GM19372 (cell line): Measurements from ENCODE around the gene NDST1.

Experiments used
- ATAC-seq: cut with Tn5 transposase; IDR thresholded peaks from one replicate; pipeline ENCODE4 v1.9.1; 2021; ENCODE audit warnings: mild to moderate bottlenecking, low read depth, moderate library complexity; ENCODE audit not compliant: unreplicated experiment

NDST1 gene

DNA sequence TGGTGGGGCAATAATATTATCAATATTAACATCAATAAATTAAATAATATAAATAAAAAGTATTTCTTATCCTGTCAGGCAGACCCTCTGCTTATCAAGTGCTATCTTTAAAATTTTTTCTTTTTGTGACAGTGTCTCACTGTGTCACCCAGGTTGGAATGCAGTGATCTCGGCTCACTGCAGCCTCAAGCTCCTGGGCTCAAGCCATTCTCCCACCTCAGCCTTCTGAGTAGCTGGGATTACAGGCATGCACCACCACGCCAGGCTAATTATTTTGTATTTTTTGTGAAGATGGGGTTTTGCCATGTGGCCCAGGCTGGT, 53.2 kb downstream of the NDST1 start:
- no peak for ATAC-seq

DNA sequence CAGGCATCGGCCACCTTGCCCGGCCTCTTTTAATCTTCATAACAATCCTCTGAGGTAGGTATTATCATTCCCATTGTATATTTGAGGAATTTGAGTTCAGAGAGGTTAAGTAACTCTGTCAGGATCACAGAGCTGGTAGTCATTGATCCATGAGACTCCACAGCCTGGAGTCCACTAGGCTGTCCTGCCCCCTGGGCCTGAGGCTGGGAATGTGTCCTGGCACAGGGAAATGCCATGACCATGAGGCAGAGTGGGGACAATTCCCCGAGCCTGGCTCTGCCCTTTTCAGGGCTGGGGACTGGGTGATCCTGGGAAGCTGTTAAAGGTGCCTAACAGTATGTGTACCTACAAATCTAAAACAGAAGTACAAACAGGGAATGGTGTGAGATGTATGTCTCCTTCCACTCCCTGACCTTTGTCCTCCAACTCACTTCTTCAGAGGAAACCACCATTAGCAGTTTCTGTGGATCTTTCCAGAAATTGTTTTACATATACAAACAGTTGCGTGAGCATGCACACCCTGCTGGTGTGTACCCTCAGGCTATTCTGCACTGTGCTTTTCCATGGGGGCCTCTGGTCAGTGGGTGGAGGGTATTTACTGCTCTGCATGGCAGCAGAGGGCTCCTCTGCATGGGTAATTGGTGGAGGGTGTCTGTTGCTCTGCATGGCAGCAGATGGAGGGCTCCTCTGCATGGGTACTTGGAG, 53.8 kb downstream of the NDST1 start:
- no peak for ATAC-seq

DNA sequence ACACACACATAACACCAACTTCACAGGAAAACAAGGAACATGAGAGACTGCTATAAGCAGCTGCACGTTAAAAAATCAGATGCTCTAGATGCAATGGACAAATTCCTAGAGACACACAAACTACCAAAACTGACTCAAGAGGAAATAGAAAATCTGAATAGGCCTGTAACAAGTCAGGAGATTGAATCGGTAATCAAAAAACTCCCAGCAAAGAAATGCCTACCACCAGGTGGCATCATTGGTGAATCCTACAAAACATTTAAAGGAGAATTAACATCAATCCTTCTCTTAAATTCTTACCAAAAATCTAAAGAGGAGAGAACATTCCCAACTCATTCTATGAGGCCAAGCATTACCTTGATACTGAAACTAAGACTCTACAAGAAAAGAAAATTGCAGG, 54.9 kb downstream of the NDST1 start:
- ATAC-seq: no peak

DNA sequence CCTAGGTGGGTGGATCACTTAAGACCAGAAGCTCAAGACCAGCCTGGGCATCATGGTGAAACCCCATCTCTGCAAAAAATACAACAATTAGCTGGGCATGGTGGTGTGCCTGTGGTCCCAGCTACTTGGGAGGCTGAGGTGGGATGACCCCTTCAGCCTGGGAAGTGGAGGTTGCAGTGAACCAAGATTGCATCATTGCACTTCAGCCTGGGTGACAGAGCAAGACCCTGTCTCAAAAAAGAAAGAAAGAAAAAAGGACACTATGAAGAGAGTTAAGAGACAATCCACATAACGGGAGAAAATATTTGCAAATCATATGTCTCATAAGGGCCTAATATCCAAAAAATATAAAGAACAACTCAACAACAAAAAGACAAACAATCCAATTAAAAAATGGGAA, 57.9 kb downstream of the NDST1 start:
- no peak for ATAC-seq

DNA sequence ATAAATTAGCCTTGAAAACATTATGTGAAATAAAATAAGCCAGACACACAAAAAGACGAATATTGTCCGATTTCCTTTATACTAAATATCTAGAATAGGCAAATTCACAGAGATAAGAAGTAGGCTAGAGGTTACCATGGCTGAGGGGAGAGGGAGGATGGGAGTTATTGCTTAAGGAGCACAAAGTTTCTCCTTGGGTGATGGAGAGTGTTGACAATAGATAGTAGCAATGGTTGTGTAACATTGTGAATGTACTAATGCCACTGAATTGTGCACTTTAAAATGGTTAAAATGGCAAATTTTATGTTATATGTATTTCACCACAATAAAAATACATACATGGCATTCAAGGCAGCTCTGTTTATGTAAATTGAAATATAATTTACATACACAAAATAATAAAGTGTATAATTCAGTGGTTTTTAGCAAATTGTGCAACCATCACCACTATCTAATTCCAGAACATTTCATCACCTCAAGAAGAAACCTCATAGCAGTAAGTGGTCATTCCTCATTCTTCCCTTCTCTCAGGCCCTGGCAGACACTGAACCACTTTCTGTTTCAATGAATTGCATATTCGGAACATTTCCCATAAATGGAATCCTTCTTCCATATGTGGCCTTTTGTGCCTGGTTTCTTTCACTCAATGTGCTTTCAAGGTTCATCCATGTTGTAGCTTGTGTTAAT, 59.2 kb downstream of the NDST1 start:
- no peak for ATAC-seq

DNA sequence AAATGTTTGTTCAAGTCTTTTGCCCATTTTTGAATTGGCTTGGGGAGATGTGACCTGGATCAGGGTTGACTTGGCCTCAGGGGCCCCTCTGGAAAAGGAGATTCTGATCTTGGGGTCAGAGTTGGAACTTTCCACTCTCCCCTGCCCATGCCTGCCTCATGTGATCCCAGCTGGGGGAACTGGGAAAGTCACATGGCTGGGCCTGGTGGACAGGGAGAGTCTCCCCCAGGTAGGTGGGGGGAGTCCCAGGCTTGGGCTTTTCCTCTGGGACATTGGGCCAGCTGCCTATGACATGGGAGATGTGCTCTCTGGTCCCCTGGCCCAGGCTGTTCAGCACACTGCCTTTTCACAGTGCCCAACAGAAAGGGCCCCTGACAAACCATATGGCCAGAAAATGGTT, 60.7 kb downstream of the NDST1 start:
- ATAC-seq: no peak

DNA sequence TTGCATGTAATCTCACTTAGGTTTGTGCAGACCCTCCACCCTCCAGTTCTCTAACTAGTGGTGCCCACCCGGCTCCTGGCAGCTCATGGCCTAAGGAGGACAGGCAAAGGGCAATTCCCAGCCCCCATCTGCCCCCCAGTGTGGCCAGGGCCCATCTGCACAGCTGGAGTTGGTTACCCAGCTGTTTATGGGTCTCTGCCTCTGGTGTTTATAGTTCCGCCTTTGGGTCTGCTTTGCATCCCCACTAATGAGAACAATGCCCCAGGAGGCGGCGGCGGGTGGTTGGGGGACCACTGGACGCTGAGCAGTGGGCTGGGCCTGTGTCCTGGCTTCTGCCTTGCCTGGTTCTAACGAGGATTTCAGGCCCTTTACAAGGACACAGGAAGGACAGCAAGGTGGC, 62.4 kb downstream of the NDST1 start:
- ATAC-seq: no peak

DNA sequence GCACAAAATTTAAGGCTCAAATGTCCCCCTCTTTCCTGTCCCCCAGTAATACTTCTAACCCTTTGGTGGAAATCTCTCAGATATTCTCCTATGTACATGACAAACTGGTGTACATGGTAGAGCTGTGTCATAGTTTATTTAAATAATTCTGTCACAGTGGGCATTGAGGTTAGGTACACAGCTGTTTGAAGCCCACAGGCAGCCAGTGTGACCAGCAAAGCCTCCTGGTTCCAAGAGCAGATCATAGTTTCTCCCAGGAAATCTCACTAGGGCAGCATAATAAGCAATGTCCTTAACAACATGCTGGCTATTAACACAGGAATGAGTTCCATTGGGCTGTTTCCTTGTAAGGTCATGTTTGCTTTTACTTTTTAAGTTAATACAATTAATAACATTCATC, 63.9 kb downstream of the NDST1 start:
- no peak for ATAC-seq

DNA sequence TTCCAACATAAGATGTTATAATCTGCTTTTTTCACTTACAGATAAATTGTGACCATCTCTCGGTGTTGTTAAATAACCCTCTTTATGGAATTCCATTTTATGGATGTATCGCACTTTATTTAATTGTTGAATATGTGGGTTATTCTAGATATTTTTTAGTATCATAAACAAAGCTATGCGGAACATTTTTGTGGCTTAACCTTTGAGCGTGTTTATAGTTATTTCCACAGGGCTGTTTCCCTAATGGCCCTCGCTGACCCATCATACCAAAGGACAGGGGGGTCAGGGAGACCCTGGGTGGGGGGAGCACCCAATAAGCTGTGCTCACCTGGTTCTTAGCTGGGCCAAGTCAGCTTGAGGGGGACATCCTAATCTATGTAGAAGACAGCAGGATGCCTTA, 65.3 kb downstream of the NDST1 start:
- ATAC-seq: no peak

DNA sequence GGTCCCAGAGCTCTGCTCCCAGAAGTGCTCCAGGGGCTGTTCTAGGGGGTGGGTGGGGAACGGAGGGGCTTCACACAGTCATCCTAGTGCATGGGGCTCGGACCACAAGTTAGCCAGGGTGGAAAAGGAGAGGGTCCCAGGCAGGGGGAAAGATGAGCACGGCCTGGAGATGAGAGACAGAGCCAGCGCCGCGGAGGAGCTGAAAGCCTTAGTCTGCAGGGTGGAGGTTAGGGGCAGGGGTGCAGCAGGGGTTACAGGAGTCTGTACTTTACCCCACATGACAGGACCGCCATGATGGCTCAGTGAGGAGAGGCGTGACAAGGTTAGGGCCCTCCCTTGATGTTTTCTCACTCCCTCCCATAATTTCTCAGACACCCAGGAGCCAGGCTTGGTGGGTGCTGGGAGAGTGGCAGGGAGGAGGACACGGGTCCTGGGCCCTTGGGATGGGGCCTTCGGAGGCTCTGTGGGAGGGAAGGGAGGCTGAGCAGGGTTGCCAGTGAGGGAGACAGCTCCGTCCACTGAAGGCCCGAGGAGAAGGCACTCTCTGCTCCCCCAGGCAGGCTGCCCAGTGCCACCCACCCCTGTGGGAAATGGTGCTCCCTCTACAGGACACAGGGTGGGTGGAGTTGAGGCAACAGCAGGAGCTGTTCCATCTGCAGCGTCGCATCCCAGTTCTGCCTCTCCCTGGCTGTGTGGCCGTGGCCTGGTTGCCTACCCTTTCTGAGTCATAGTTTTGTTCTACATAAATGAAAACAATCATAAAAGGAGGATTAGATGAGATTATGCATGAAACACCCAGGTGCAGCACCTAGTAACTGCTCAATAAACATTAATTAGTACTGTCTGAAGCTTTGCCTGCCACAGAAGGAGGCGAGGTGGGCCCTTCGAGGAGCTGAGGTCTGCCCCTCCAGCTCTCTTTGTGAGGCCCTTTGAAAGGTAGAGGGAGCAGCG, 66.2 kb downstream of the NDST1 start:
- ATAC-seq: no peak

DNA sequence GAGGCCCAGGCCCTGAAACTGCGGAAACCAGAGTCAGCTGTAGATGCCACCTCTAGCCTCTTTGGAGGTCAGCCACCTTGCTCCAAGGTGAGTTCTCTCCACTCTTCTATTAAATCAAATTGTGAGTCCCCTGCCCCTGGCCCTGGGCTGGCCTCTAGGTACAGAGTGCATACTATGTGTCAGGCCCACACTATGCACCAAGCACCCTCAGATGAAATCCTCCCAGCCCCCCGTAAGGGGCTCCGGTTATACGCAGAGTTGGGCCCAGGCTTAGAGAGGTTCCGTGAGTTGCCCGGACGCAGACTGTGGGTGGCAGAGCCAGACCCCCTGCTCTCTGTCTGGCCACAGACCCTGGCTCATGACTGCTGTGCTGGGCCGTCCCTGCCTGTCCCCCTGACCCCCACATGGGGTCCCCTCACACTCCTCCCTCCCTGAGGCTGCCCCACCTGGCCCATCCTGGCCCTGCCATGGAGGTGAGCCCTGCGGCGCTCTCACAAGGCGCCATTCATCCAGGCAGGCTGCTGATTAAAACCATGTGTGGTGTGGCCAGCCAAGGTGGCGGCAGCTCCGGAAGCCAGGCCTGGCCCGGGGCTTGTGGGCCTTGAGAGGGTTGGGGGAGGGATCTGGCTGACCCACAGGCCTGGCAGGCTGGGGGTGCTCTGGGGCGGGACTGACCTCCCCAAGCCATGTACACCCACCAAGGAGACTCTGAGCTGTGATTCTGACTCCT, 67.1 kb downstream of the NDST1 start:
- no peak for ATAC-seq

DNA sequence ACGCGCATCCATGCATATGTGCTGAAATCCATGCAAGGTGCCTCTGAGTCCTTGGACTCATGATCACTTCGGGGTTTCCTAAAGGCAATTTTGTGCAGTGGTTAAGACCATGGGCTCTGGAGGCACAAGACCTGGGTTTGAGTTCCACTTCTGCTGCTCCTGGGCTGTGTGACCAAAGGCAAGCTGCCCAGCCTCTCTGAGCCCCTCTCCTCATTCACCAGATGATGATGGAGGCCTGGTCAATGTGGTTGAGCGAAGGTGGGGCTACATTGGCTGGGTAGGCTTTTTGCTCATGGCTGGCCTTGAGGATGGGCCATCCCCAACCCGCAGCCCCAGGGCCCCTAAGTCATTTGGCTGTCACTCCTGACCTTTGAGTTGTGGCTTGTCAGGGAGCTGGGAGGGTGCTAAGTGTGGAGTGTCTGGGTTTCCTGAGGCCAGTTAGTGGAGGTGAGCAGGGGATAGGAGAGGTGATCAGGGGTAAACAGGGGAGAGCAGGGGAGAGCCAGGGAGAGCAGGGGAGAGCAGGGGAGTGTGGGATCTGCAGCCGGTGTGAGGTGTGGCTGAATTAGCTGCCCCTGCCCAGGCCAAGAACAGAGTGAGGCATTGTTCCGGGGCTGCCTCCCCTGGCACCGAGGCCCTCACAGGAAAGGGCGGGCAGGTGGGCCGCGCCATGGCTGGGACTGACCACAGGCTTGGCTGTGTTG, 68.0 kb downstream of the NDST1 start:
- ATAC-seq: no peak

DNA sequence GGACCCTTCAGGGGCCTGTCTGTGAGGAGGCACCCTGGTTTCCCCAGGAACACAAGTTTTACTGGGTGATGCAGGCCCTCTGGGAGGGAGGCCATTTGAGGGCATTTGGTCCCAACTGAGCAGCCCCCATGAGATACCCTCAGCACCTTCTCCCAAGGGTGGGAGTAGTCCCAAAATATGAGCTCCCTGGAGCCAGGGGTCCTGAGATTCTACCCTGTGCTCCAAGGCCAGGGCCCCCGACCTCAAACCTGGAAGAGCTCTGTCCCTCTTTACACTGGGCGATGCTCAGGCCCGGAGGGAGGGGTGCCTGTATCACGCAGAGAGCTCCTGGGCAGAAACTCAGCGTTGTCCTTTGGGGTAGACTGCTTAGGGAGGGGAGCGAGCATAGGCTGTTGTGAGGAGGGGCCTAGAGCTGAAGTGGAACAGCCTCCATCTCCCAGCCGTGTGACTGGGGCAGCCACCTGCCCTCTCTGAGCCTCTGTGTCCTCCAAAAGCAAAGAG, 68.6 kb downstream of the NDST1 start:
- no peak for ATAC-seq

DNA sequence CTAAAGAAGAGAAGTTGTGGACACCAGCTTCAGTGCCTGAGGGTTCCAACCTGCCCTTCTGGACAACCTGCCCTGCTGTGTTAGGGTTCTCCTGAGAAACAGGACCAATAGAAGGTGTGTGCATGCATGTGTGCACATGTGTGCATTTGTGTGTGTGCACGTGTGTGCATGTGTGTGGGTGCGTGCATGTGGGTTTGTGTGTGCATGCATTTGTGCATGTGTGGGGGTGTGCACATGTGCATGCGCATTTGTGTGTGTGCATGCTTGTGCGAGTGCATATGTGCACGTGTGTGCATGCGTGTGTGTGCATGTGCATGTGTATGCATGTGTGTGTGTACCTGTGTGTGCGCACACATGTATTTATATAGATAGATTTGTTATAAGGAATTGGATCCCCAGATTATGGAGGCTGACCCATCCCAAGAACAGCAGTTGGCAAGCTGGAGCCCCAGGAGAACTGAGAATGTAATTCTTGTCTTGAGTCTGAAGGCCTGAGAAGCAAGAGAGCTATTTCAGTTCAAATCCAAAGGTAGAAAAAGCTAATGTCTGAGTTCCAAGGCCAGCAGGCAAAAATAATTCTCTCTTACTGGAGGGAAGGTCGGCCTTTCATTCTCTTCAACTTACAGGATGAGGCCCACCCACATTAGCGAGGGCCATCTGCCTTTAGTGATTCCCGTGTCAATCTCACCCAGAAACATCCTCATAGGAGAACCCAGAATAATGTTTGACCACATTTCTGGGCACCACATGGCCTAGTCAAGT, 69.6 kb downstream of the NDST1 start:
- no peak for ATAC-seq

DNA sequence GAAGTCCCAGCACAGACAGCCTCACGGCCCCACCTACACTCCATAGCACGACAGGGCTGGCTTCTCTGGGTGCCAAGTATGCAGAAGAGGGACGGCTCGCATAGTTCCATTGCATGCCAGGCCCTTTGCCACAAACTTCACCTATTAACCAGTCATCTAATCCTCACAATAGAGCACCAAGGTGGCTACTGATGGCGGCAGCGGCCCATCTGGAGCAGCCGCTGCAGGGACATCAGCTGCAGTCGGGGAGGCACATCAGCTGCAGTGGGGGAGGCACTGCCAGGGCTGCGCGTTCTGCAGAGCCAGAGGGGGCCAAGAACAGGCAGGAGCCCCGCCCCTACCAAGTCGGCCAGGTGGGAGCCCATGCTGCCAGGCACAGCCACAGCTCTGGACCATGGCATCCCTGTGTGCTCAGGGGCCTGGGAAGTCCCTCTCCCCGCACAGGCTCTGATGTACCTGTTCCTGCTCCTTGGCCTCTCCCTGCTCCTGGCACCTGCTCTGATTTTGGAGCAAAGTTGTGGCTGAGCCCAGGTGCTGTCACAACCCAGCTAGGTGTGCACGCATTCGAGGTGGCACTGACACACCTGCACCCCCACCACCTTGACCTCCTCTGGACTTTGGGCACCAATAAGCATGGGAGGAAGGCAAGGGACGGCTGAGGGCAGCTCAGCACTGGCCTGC, 71.0 kb downstream of the NDST1 start:
- ATAC-seq: no peak

DNA sequence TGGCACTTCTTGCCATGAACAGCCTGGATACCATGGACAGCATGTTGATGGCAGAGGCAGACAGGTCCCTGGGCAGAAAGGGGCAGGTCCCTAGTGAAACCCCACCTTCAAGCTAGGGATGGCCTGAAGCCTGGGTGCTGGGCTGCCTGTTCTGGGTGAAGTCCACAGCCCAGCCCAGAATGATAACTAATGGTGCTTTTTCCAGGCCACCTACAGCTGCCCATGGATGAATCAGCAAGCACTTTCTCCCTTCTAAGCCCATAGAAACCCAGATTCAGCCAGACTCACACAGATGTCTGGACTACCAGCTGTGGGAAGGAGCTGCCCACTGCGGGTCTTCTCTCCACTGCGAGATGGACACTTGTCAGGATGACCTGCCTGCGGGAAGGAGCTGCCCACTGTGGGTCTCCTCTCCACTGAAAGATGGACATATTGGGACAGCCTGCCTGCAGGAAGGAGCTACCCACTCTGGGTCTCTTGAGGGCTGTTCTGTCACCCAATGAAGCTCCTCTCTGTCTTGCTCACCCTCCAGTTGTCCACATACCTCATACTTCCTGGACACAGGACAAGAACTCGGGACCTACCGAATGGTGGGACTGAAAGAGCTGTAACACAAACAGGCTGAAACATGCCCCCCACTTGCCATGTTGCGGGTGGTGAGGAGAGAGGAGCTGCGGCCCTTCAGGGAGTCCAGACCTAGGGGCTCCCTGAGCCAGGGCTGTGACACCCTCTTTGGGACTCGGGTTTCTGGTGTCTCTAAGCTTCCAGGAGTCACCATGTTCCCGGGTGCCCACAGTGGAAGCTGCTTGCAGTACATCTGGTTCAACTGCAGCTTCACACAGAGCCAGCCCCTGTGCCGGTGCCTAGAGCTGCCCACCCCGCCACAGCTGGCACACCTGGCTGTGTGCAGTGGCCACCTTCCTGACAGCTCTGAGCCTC, 71.8 kb downstream of the NDST1 start:
- no peak for ATAC-seq

DNA sequence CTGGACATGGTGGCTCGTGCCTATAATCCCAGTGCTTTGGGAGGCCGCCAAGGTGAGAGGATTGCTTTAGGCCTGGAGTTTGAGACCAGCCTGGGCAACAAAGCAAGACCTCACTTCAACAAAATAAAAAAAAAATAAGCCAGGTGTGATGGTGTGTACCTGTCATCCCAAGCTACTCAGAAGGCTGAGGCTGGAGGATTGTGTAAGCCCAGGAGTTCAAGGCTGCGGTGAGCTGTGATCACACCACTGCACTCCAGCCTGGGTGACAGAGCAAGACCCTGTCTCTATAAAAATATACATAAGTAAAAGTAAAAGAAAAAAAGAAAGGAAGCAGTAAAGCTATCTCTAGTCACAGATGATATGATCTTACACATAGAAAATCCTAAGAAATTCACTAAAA, 73.0 kb downstream of the NDST1 start:
- ATAC-seq: no peak
